GM18861 (cell line): ENCODE data around the gene COL18A1.
"Not testable (repeated sequence)": the region's sequence is repeated elsewhere in the genome, so short reads cannot be mapped to it uniquely, and the experiment has no call there.

Experiments used
- ATAC-seq: cut with Tn5 transposase; IDR thresholded peaks from one replicate; pipeline ENCODE4 v1.9.1; 2021; ENCODE audit not compliant: unreplicated experiment

The COL18A1 gene

GRCh38 chr21:45488931-45489721, 84.2 kb downstream of the COL18A1 start:
- ATAC-seq: no peak

- no peak for ATAC-seq
Measured at GRCh38 chr21:45489722-45489982, 84.7 kb downstream of the COL18A1 start.

GRCh38 chr21:45490049-45490731, 85.2 kb downstream of the COL18A1 start:
- ATAC-seq: no peak

- ATAC-seq: no peak
Measured at GRCh38 chr21:45491056-45491455, 86.1 kb downstream of the COL18A1 start.

- no peak for ATAC-seq
Measured at GRCh38 chr21:45491623-45492022, 86.7 kb downstream of the COL18A1 start.

GRCh38 chr21:45492765-45493164, 87.8 kb downstream of the COL18A1 start:
- ATAC-seq: no peak

GRCh38 chr21:45493401-45494001, 88.5 kb downstream of the COL18A1 start:
- no peak for ATAC-seq

GRCh38 chr21:45494135-45494850, 89.3 kb downstream of the COL18A1 start:
- no peak for ATAC-seq

GRCh38 chr21:45494851-45495680, 90.1 kb downstream of the COL18A1 start:
- ATAC-seq: no peak

GRCh38 chr21:45496151-45496967, 91.4 kb downstream of the COL18A1 start:
- no peak for ATAC-seq

- no peak for ATAC-seq
Measured at GRCh38 chr21:45496968-45497845, 92.2 kb downstream of the COL18A1 start.

GRCh38 chr21:45497846-45498645, 93.1 kb downstream of the COL18A1 start:
- ATAC-seq: no peak

GRCh38 chr21:45498646-45499000, 93.7 kb downstream of the COL18A1 start:
- ATAC-seq: no peak

- no peak for ATAC-seq
Measured at GRCh38 chr21:45499201-45499750, 94.3 kb downstream of the COL18A1 start.

- no peak for ATAC-seq
Measured at GRCh38 chr21:45499970-45500577, 95.1 kb downstream of the COL18A1 start.

GRCh38 chr21:45501081-45502005, 96.4 kb downstream of the COL18A1 start:
- ATAC-seq: not testable (repeated sequence)

- ATAC-seq: no peak
Measured at GRCh38 chr21:45502006-45502345, 97.0 kb downstream of the COL18A1 start.
